MCF 10A (cell line): ENCODE measurements around the gene TRIM2. TPM values are rescaled to one million over a fixed set of nuclear protein-coding genes. Genes with fewer than 3 reads are reported as not detected.

Source experiments
- BruUV-seq: library from RNA; stranded (reverse); fragments of 400-500 nt; replicated peaks from 2 replicates; lab custom pipeline; 2021; lab: Mats Ljungman, UMichigan
- CTCF ChIA-PET: fragments of 300-600 bp; sonication (Branson Sonifier 250); formaldehyde crosslinking; extraction: SDS; loops from one replicate; lab custom pipeline; 2021; ENCODE audit warnings: antibody characterized with exemption, inconsistent platforms; lab: Yijun Ruan, JAX
- POLR2A ChIA-PET: fragments of 300-600, 350-650 bp; sonication (Branson Sonifier 250); formaldehyde crosslinking; extraction: SDS; loops from one replicate; lab custom pipeline; 2020; ENCODE audit warnings: antibody characterized with exemption, inconsistent platforms; lab: Yijun Ruan, JAX
- DNase-seq: peaks from one replicate; pipeline ENCODE4 v3.0.0-alpha.2; 2018; ENCODE audit not compliant: unreplicated experiment
- H3K27ac Mint-ChIP-seq: one replicate; pipeline ENCODE4 v1.8.0; 2022; ENCODE audit warnings: mild to moderate bottlenecking, low read depth, mixed read lengths; ENCODE audit not compliant: unreplicated experiment
- H3K27me3 Mint-ChIP-seq: one replicate; pipeline ENCODE4 v1.8.0; 2022; ENCODE audit warnings: mixed read lengths; ENCODE audit not compliant: insufficient read depth, unreplicated experiment
- H3K36me3 Mint-ChIP-seq: one replicate; pipeline ENCODE4 v1.8.0; 2022; ENCODE audit warnings: mild to moderate bottlenecking, moderate library complexity, mixed read lengths; ENCODE audit not compliant: insufficient read depth, unreplicated experiment
- H3K4me1 Mint-ChIP-seq: one replicate; pipeline ENCODE4 v1.8.0; 2022; ENCODE audit warnings: mixed read lengths; ENCODE audit not compliant: insufficient read depth, unreplicated experiment
- H3K4me3 Mint-ChIP-seq: one replicate; pipeline ENCODE4 v1.8.0; 2022; ENCODE audit warnings: mild to moderate bottlenecking, moderate library complexity, mixed read lengths; ENCODE audit not compliant: unreplicated experiment
- H3K9me3 Mint-ChIP-seq: one replicate; pipeline ENCODE4 v1.8.0; 2022; ENCODE audit warnings: mixed read lengths; ENCODE audit not compliant: unreplicated experiment
- intact Hi-C: fragments of 100-400 bp; cut with micrococcal nuclease; formaldehyde crosslinking; loops from 2 replicates; pipeline ENCODE4 v1.14.1; 2022
- total RNA-seq: library from RNA; stranded (reverse); gene quantifications from 2 replicates; pipeline ENCODE4 v1.2.3, GENCODE V29; 2022
- TF ChIP-seq, protein P1 (sequence below): fragments of 200-600 bp; IDR thresholded peaks from one replicate; pipeline ENCODE4 v1.8.0; 2022; ENCODE audit warnings: antibody characterized with exemption, mild to moderate bottlenecking; ENCODE audit not compliant: unreplicated experiment

The TRIM2 gene
- total RNA-seq, 1 experiment from 2014 or later = 37.2 TPM

DNA sequence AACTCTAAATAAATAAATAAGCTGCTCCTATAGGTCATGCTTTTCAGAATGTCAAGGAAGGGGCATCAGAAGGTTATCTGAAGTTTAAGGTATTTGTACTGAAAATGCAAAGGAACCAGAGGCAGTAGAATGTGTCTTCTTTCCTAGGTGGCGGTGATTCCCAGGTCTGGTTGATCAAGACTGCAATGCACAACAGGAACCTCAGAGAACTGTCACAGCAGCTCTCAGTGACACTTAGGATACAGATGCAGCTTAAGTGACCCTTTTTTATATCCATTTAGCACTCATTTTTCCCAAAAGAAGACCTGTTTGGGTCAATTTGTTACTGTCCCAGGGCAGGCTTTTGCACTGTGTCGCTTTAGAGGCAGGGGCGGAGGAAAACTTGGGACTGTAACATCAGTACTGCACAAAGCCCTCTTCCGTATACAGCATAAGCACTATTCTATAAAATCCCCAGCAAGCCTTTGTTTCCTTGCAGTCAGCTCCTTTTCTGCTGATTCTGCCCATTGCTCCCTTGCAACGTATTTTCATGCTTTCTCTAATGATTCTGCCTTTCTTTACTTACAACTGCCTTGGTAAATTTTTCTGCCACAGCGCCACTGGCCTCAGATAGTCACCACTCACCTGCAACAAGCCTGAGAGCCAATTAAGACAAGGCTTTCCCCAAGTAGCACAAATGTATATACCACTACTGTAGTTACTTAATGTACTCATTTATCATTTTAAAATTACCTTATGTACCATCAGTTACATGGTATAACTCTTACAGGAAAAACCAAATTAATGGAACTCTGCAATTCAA, 138.7 kb downstream of the TRIM2 start:
- Mint-ChIP-seq H3K36me3 (no peaks in the 10 kb centered on the region), H3K9me3 (no peaks in the 10 kb centered on the region), H3K27ac (no peak overlapping the region), H3K4me3 (no peak overlapping the region), H3K4me1 (peaks cover 26% of the 10 kb centered on the region), H3K27me3 (no peaks in the 10 kb centered on the region)
- no peak for DNase-seq
- TF ChIP-seq, protein P1, sequence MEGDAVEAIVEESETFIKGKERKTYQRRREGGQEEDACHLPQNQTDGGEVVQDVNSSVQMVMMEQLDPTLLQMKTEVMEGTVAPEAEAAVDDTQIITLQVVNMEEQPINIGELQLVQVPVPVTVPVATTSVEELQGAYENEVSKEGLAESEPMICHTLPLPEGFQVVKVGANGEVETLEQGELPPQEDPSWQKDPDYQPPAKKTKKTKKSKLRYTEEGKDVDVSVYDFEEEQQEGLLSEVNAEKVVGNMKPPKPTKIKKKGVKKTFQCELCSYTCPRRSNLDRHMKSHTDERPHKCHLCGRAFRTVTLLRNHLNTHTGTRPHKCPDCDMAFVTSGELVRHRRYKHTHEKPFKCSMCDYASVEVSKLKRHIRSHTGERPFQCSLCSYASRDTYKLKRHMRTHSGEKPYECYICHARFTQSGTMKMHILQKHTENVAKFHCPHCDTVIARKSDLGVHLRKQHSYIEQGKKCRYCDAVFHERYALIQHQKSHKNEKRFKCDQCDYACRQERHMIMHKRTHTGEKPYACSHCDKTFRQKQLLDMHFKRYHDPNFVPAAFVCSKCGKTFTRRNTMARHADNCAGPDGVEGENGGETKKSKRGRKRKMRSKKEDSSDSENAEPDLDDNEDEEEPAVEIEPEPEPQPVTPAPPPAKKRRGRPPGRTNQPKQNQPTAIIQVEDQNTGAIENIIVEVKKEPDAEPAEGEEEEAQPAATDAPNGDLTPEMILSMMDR = no peak
- BruUV-seq = no TSS peak
- POLR2A ChIA-PET = interaction anchor here (1.2 kb wide), 1 partner anchor 143 kb away, joined by 3 read pairs; no protein-coding TSS in a partner anchor
- CTCF ChIA-PET = interaction anchor here (0.6 to 5.6 kb wide), 11 partner anchors 11 to 776 kb away, joined by 3 to 50 read pairs (median 4); partner anchors contain the start of gene TMEM131L
- intact Hi-C loops = no loop called here

DNA sequence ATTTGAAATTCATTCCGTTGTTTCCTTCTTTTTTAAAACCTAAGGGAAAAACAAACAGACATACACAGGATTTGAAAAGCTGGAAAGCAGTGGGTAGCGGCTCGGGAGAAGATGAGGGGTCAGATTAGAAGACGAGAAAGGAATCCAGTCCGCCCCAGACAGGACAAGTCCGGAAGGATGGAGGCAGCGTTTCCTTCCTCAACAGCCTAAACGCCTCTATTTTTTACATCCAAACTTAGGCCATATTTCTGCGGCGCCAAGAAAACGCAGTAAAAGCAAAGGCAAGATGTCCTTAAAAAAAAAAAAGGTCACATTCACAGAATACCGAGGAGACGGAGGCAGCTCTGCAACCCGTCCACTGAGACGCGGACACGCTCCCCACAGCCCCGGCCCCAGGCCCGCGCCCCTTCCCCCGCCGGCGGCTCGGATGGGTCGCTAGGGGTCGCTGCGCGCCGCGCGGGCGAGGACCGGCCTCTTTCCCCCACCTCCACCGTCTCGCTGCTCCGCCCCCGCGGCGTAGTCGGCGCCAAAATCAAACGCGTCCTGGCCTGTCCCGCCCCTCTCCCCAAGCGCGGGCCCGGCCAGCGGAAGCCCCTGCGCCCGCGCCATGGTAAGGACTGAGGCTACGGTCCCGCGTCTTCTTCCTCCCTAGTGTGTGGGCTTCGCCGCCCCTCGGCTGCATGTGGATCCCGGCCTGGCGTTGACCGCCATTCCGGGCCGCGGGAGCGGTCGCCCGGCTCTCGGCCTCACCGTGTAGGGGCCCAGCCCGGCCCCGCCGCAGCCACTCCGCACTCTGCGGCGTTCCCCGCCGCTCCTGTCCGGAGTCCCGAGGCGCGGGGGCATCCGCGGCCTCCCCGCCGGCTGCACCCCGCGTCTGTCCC, 140.1 kb downstream of the TRIM2 start, which contains the start of gene MND1:
Gene MND1, plus strand, starts transcription at position 558 of the 881 bp plus-strand sequence. Its CDS starts 50 bp downstream, at position 608.
- H3K27ac Mint-ChIP-seq = peak within 1 kb of the TSS; percentile 16
- TF ChIP-seq, protein P1 = peak; percentile 98
- H3K4me1 Mint-ChIP-seq = peaks cover 33% of the 10 kb centered on the region
- POLR2A ChIA-PET = interaction anchor here (0.6 to 1.0 kb wide), 3 partner anchors 13 to 404 kb away, joined by 3 read pairs; no protein-coding TSS in a partner anchor
- CTCF ChIA-PET = interaction anchor here (0.6 to 5.6 kb wide), 37 partner anchors 8 to 1143 kb away, joined by 3 to 50 read pairs (median 3); partner anchors contain the start of gene TMEM131L
- H3K9me3 Mint-ChIP-seq = no peaks in the 10 kb centered on the region
- H3K36me3 Mint-ChIP-seq = no peaks in the 10 kb centered on the region
- peak; percentile 84 for DNase-seq
- intact Hi-C loops = loop anchor here (1.0 kb wide), 3 partner anchors 89 to 232 kb away; partner anchors contain the start of gene TMEM131L
- H3K4me3 Mint-ChIP-seq = peak within 1 kb of the TSS; percentile 84
- no peaks in the 10 kb centered on the region for H3K27me3 Mint-ChIP-seq
- BruUV-seq = no TSS peak

DNA sequence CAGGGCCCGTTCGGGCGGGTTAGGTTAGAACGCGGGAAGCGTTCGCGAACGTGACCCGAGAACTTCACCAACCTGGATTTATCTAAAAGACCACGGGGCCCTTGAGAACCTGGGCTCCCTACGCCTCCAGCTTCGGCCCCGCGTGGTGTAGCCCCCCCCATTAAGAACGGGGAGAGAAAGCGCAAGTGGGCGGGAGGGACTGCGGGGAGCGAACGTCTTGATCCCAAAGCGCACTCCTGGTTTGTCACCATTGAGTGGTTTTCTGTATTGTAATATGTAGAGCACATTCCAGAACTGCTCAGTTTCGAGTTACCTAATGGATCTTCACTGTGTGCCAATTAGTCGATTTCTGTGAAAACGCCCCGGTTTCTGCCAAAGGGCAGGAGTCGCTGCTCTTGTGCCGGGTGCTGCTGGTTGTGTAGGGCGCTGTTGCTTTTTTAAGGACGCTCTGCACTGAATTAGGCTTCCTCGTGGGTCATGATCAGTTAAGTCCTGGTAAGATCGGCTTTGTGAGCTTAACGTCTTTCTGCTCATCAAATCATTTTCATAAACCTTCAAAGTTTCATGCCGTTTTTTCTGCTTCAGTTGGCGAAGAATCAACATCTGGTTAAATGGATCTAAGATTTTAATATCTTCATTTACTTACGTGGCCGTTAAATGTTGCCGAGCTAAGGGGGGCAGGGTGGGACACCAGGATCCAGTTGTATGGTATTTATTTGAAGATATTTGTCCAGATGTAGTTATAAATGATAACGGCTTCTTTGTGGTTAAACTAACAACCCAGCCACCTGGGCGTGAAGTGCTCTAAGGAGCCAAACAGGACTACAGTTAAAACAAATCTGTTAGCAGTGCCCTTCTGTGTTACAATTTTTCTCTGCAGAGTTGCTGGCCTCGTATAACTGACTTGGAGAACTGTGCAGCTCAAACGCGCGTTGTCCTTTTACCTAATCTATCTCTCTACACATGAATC, 141.1 kb downstream of the TRIM2 start:
- TSS peak; percentile 56 for BruUV-seq
- peaks cover 39% of the 10 kb centered on the region for H3K4me1 Mint-ChIP-seq
- TF ChIP-seq, protein P1 = no peak
- ChIA-PET POLR2A (interaction anchor here (0.6 to 2.3 kb wide), 19 partner anchors 8 to 405 kb away, joined by 3 to 47 read pairs (median 4); partner anchors contain the start of gene TMEM131L), CTCF (interaction anchor here (0.5 to 5.0 kb wide), 28 partner anchors 9 to 405 kb away, joined by 3 to 55 read pairs (median 4); partner anchors contain the start of gene TMEM131L)
- no peaks in the 10 kb centered on the region for H3K27me3 Mint-ChIP-seq
- H3K36me3 Mint-ChIP-seq = no peaks in the 10 kb centered on the region
- DNase-seq = peak; percentile 78
- H3K9me3 Mint-ChIP-seq = no peaks in the 10 kb centered on the region
- H3K4me3 Mint-ChIP-seq = peak overlapping the region; percentile 84
- intact Hi-C loops = loop anchor here (1.0 kb wide), 2 partner anchors 121 to 231 kb away; partner anchors contain the start of gene TMEM131L
- H3K27ac Mint-ChIP-seq = peak overlapping the region; percentile 16
